Peyer's patch (tissue), 4 donors: Measurements from ENCODE around the gene CBX2. TPM values are rescaled to one million over a fixed set of nuclear protein-coding genes. Genes with fewer than 3 reads are reported as not detected.

ENCODE experiments used
- DNase-seq, 3 donors: peaks; one replicate each; pipeline ENCODE4 v3.0.0-alpha.2; 2017 to 2019
- H3K27ac ChIP-seq, 4 donors: fragments of 200-600 bp; sonication (generic); one replicate each; pipeline ENCODE4 v1.5.1; 2016 to 2019
- H3K27me3 ChIP-seq, 2 donors: fragments of 200-600 bp; sonication (generic); one replicate each; pipeline ENCODE4 v1.5.1; 2019
- H3K36me3 ChIP-seq, 3 donors: fragments of 200-600 bp; sonication (generic); one replicate each; pipeline ENCODE4 v1.5.1; 2016 to 2019
- H3K4me1 ChIP-seq, 4 donors: fragments of 200-600 bp; sonication (generic); one replicate each; pipeline ENCODE4 v1.5.1; 2016 to 2019
- H3K4me3 ChIP-seq, 4 donors: fragments of 200-600 bp; sonication (generic); 1 replicate in 3 of 4; 2 replicates in 1 of 4; pipeline ENCODE4 v1.5.1; 2016 to 2019; ENCODE audit warnings: mild to moderate bottlenecking in 1 of 4
- H3K9me3 ChIP-seq, 4 donors: fragments of 200-600 bp; sonication (generic); one replicate each; pipeline ENCODE4 v1.5.1; 2016 to 2019; ENCODE audit warnings: mild to moderate bottlenecking in 1 of 4
- POLR2A ChIP-seq, 2 donors: fragments of 450-650 bp; IDR thresholded peaks; one replicate each; pipeline ENCODE4 v1.5.1; 2017; ENCODE audit warnings: antibody characterized with exemption in 2 of 2, mild to moderate bottlenecking in 2 of 2, moderate library complexity in 2 of 2
- total RNA-seq, 4 donors: library from RNA; depleted of rRNA; stranded (reverse); fragments of >200 nt; gene quantifications; one replicate each; pipeline ENCODE4 v1.1.0, GENCODE V29; 2016
- TF ChIP-seq, protein P1 (sequence below), 6 experiments: fragments of 450-650 bp in 4 of 6; fragments of 200-600 bp in 2 of 6; sonication (generic) in 1 of 6; IDR thresholded peaks; one replicate each; pipeline ENCODE4 v1.5.1; 2017 to 2019; ENCODE audit warnings: antibody characterized with exemption in 6 of 6, mild to moderate bottlenecking in 3 of 6, moderate library complexity in 1 of 6

CBX2 gene
- total RNA-seq, 4 donors from 2014 or later, result 0.18 to 0.85 (median 0.81) TPM

DNA sequence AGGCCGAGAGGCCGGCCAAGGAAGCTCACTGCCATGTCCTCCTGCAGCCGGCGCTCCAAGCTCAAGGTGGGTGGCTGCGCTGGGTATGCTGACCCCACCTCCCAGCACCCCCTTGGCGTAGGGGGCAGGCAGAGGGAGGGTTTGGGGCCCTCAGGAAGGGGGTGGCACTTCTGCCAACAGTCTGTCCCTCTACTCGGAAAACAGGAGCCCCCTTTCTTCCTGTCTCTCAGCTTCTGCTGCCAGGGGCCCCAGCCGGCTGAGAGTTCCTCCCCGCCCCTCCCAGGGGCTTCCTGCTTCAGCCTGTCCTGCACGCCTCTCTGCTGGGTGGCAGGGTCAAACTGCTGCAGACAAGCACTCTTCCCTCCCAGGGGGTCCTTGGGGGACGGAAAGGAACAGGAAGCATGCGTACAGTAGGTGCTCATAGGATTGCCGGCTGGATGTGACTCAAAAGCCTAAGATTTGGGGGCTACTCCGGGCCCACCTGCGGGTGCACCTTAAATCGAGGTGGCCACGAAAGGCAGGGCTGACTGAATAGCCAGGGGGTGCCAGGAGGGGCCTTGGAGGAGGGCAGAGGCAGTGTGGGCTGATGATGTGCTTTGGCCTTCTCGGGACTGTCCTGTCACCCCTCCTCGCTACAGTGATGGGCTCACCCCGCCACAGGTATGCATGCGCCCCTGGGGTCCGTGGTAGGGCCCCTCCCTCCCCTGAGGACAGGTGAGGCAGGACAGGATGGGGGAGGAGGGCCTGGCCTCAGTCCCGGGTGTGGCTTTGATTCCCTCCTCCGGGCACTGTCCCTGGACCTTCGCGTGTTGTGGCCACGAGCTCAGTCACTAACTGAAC lies 4.0 kb downstream of the CBX2 start:
- H3K36me3 ChIP-seq, result no peaks in the 10 kb centered on the region
- H3K4me3 ChIP-seq, result no peak overlapping the region
- peaks cover 2 to 20% (median 8%) of the 10 kb centered on the region in 4 donors for H3K4me1 ChIP-seq
- H3K27ac ChIP-seq, result no peak overlapping the region
- TF ChIP-seq POLR2A (IDR thresholded peaks at IDR 0.05), result no peak
- TF ChIP-seq, protein P1, sequence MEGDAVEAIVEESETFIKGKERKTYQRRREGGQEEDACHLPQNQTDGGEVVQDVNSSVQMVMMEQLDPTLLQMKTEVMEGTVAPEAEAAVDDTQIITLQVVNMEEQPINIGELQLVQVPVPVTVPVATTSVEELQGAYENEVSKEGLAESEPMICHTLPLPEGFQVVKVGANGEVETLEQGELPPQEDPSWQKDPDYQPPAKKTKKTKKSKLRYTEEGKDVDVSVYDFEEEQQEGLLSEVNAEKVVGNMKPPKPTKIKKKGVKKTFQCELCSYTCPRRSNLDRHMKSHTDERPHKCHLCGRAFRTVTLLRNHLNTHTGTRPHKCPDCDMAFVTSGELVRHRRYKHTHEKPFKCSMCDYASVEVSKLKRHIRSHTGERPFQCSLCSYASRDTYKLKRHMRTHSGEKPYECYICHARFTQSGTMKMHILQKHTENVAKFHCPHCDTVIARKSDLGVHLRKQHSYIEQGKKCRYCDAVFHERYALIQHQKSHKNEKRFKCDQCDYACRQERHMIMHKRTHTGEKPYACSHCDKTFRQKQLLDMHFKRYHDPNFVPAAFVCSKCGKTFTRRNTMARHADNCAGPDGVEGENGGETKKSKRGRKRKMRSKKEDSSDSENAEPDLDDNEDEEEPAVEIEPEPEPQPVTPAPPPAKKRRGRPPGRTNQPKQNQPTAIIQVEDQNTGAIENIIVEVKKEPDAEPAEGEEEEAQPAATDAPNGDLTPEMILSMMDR (IDR thresholded peaks at IDR 0.05), result no peak
- DNase-seq, result peak in 1 of 3 donors; percentile 41
- no peaks in the 10 kb centered on the region for H3K9me3 ChIP-seq
- H3K27me3 ChIP-seq, result peaks cover 0 to 23% of the 10 kb centered on the region in 2 donors

DNA sequence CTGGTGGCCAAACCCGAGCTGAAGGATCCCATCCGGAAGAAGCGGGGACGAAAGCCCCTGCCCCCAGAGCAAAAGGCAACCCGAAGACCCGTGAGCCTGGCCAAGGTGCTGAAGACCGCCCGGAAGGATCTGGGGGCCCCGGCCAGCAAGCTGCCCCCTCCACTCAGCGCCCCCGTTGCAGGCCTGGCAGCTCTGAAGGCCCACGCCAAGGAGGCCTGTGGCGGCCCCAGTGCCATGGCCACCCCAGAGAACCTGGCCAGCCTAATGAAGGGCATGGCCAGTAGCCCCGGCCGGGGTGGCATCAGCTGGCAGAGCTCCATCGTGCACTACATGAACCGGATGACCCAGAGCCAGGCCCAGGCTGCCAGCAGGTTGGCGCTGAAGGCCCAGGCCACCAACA lies 5.9 kb downstream of the CBX2 start:
- peaks cover 0 to 12% of the 10 kb centered on the region in 2 donors for H3K27me3 ChIP-seq
- TF ChIP-seq POLR2A (IDR thresholded peaks at IDR 0.05), result no peak
- TF ChIP-seq, protein P1 (IDR thresholded peaks at IDR 0.05), result no peak

DNA sequence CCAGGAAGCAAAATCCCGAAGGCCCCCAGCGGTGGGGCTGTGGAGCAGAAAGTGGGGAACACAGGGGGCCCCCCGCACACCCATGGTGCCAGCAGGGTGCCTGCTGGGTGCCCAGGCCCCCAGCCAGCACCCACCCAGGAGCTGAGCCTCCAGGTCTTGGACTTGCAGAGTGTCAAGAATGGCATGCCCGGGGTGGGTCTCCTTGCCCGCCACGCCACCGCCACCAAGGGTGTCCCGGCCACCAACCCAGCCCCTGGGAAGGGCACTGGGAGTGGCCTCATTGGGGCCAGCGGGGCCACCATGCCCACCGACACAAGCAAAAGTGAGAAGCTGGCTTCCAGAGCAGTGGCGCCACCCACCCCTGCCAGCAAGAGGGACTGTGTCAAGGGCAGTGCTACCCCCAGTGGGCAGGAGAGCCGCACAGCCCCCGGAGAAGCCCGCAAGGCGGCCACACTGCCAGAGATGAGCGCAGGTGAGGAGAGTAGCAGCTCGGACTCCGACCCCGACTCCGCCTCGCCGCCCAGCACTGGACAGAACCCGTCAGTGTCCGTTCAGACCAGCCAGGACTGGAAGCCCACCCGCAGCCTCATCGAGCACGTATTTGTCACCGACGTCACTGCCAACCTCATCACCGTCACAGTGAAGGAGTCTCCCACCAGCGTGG lies 6.5 kb downstream of the CBX2 start:
- DNase-seq, result no peak
- no peaks in the 10 kb centered on the region for H3K9me3 ChIP-seq
- no peak overlapping the region for H3K27ac ChIP-seq
- no peak overlapping the region for H3K4me3 ChIP-seq
- peaks cover 0 to 13% of the 10 kb centered on the region in 2 donors for H3K27me3 ChIP-seq
- no peaks in the 10 kb centered on the region for H3K36me3 ChIP-seq
- no peak for TF ChIP-seq POLR2A (IDR thresholded peaks at IDR 0.05)
- TF ChIP-seq, protein P1 (IDR thresholded peaks at IDR 0.05), result no peak
- H3K4me1 ChIP-seq, result peaks cover 0 to 1% (median 1%) of the 10 kb centered on the region in 4 donors

More for the DNA sequence above, 5.9 kb downstream of the CBX2 start:
- Histone ChIP-seq H3K9me3 (no peaks in the 10 kb centered on the region), H3K36me3 (no peaks in the 10 kb centered on the region), H3K27ac (no peak overlapping the region), H3K4me1 (peaks cover 0 to 5% (median under 1%) of the 10 kb centered on the region in 4 donors), H3K4me3 (no peak overlapping the region)
- no peak for DNase-seq

DNA sequence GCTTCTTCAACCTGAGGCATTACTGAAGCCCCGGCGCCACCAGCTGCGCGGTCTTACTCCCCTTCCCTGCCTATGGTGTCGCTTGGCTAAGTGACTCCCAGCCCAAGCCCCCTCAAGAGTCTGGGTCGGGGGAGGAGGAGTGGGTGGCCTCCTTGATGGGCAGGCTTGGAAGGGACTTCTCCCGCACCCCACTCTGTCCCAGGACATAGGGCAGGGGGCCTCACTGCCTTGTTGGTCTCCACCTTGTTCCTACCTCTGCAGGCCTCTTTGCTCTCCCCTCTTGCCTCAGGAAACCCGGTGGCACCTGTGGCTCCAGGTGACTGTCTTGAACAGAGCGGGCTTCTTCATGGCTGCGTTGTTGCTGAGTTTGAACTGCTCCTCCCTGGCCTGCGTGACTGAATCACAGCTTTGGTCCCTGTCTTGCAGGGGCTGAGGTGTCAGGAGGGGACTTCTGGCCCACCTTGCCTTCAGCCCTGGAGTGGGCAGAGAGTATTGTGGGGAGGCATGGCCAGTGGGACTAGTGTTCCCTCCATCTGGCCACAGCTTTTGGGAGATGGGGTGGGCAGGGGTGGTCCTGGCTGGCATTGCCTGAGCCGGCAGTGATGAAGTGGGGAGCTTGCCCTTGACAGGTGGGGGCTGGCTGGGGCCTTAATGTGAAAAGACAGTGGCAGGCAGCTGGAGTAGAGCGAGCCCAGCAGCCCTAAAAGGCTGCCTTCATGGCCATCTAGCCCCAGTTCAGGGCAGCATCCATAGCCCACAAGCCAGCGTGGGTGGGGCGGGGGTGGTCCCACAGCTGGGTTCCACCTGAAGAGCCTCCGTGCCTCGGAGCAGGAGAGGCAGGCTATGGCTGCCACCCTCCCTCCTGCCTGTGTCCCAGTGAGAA lies 7.3 kb downstream of the CBX2 start:
- no peak overlapping the region for H3K27ac ChIP-seq
- no peaks in the 10 kb centered on the region for H3K9me3 ChIP-seq
- no peak for DNase-seq
- H3K4me1 ChIP-seq, result peaks cover 0 to 9% (median 9%) of the 10 kb centered on the region in 4 donors
- TF ChIP-seq, protein P1 (IDR thresholded peaks at IDR 0.05), result no peak
- no peak for TF ChIP-seq POLR2A (IDR thresholded peaks at IDR 0.05)
- H3K4me3 ChIP-seq, result no peak overlapping the region
- H3K27me3 ChIP-seq, result peaks cover 0 to 20% of the 10 kb centered on the region in 2 donors
- H3K36me3 ChIP-seq, result no peaks in the 10 kb centered on the region
